ENCODE data around the gene LAMC1. TPM values are rescaled to one million over a fixed set of nuclear protein-coding genes. Genes with fewer than 3 reads are reported as not detected.
"Not testable (repeated sequence)": the region's sequence is repeated elsewhere in the genome, so short reads cannot be mapped to it uniquely, and the experiment has no call there.

Gene LAMC1
- total RNA-seq, 1 experiment from 2014 or later = 13.1 TPM

DNA sequence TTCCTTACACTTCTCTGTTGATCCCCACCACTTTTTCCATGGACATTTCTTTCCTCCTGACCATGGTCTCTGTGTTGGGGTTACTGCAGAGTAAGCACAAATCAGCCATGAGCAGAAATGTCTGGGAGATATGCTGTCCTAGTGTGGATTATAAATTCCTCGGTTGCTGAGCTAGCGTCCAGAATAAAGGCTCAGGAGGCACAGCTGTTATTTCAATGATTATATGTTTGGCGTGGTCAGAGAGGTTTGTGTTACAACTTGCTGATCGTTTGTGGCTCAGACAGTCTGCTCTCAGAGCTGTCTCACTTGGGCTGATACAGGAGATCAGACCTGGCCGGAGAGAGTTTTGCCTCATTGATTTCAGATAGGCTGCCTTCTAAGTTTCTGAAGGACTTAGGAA is 125.4 kb downstream of the LAMC1 start:
- DNase-seq (ENCODE audit: low spot score) = no peak

DNA sequence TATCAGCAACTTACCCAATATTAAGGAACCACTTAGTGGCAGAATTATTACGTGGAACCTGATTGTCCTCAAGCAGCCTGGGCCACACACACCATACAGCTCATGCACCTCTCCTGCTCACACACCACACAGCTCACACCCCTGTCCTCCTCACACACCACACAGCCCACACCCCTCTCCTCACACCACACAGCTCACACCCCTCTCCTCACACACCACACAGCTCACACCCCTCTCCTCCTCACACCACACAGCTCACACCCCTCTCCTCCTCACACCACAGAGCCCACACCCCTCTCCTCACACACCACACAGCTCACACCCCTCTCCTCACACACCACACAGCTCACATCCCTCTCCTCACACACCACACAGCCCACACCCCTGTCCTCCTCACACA is 126.1 kb downstream of the LAMC1 start:
- no peak for DNase-seq (ENCODE audit: low spot score)

DNA sequence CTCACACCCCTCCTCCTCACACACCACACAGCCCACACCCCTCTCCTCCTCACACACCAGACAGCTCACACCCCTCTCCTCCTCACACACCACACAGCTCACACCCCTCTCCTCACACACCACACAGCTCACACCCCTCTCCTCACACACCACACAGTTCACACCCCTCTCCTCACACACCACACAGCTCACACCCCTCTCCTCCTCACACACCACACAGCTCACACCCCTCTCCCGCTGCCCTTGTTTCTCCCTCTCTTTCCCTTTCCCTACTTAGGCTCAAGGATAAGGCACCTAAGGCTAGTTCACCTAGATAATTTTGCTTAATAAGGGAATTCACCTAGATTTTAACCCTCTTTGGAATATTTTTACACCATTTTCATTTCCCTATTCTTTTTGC is 126.8 kb downstream of the LAMC1 start:
- DNase-seq (ENCODE audit: low spot score) = not testable (repeated sequence)

DNA sequence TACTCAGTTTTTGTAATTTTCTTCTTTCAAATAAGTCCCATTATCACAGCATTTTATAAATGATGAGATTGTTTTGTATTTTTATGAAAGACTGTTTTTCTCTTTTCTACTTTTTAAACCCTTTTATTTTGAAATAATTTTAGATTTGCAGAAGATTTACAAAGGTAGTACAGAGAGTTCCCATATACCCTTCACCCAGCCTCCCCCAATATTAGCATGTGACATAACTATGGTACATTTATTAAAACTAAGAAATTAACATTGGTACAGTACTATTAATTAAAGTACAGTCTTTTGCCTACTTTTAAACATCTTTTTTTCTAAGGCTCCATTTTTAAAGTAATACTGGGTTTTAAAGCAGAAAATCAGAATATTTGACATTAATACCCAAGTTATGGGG is 127.2 kb downstream of the LAMC1 start:
- no peak for DNase-seq (ENCODE audit: low spot score)

DNA sequence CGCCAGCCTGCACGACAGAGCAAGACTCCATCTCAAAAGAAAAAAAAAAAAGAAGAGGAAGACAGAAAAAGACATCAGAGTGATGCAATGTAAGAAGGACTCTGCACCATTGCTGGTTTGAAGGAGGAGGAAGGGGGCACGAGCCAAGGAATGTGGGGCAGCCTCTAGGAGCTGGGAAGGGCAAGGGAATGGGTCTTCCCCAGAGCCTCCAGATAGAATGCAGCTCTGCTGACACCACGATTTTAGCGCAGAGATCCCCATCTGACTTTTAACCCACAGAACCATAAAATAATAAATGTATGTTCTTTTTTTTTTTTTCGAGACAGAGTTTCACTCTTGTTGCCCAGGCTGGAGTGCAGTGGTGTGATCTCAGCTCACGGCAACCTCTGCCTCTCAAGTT is 129.0 kb downstream of the LAMC1 start:
- no peak for DNase-seq (ENCODE audit: low spot score)

DNA sequence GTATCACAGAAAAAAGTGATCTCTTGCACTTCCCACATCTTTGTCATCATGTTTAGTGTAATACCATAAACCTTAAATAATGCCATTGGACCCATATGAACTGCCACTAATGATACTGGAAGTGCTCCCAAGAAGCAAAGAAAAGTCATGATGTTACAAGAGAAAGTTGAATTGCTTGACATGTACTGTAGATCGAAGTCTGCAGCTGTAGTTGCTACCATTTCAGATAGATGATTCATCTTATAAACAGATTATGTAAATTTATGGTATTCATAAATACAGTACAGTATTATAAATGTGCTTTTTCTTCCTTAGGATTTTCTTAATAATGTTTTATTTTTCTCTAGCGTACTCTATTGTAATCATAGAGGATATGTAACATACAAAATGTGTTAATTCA is 132.7 kb downstream of the LAMC1 start:
- DNase-seq (ENCODE audit: low spot score) = no peak

DNA sequence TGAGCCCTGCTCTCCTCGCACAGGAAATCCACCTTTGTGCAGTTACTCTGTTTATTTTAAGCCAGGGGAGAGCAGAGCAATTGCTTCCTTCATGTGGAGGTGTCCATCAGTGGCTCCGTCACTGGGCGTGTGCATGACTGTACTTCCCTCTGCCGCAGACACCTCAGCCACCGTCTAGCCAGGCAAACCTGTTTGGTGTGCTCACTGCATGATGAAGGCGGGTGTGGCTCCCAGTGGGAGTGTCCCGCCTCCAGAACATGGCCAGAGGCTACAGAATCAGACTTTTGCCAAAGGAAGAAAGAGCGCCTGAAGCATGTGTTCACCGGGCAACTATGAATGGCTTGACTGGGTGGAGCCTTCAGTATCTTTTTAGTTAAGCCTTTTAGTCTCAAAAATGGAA is 136.7 kb downstream of the LAMC1 start:
- peak; percentile 96 for DNase-seq (ENCODE audit: low spot score)

DNA sequence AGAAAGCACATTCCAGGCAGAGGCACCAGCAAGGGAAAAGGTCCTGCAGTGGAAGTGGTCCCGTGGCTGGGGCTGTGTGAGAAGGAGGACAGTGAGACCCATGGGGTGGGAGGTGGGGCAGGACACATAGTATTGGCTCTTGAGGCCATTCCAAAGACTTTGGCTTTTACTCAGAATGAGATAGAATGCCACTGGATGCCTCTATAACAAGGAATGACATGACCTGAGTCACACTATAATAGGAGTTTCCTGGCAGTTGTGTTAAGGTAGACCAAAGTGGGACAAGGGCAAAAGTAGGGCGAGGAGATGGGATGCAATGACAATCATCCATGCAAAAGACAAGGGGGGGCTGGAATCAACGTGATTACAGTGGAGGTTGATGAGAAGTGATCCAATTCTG is 138.2 kb downstream of the LAMC1 start:
- DNase-seq (ENCODE audit: low spot score) = no peak

DNA sequence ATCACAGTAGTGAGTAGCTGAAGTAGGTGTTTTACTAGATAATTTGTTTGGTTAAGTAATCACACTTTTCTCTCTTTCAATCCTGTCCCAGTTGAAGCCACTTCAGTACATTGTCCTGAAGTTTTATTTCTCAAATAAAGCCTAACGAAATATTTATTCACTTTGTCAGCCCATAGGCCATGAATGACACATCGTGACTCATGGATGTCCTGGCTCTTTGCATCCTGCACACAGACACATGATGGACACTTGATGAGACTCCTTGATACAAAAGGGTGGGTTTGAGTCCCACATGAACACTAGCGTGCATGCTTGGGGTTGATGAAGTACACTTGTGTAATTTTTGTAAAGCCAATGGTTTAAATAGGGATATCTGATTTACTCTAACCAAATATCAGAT is 140.1 kb downstream of the LAMC1 start:
- DNase-seq (ENCODE audit: low spot score) = peak; percentile 62

DNA sequence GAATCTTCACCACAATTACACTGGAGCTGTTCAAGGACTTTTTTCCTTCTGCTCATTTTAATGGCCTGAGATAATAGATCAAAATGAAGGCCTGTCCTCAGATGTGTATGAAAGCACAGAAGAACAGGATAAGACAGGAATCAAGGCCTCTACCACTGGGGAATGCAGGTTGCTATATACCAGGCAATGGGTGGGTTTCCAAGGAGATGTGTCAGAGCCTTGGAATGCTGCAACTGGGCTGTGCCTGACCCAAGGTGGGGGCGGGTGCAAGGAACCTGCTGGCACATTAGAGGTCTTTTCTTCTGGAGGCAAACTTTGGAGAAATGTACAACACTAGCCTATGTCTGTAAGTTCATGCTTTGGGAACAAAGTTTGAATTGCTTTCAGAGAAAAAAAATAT is 141.1 kb downstream of the LAMC1 start:
- DNase-seq (ENCODE audit: low spot score) = peak; percentile 89

DNA sequence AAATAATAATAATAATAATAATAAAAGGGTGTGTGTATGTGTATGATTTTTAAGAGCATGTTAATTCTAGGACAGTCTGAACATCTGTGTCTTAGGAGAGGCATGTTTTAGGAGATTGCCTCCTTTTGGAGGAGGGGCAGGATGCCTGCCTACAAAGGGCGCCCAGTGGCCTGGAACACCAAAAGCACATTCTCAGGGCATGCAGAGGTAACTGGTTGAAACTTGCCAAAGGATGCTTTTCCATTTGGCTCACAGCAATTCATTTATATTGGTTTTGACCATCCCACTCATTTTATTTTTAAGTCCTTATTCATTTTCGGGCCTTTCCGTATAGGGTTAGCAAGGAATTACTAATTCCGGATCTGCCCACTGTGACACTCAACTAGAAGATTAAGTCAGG is 141.7 kb downstream of the LAMC1 start:
- no peak for DNase-seq (ENCODE audit: low spot score)

DNA sequence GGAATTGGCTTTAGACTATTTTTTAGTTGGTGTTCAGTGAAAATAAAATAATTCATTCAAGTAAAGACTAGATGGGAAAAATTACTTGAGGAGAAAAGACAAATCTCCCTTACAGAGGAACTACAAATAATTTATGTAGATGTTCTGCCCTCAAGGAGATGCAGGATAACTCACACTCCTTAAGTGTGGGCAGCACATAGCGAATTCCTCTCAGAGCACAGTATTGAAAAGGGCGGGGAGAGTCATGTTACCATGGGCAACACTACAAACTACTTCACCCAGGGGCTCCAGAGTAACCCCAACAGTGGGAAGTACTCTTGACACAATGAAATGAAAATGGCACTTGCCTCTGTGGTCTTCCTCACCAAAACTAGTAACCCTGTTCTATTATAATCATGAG is 142.2 kb downstream of the LAMC1 start:
- peak; percentile 46 for DNase-seq (ENCODE audit: low spot score)

DNA sequence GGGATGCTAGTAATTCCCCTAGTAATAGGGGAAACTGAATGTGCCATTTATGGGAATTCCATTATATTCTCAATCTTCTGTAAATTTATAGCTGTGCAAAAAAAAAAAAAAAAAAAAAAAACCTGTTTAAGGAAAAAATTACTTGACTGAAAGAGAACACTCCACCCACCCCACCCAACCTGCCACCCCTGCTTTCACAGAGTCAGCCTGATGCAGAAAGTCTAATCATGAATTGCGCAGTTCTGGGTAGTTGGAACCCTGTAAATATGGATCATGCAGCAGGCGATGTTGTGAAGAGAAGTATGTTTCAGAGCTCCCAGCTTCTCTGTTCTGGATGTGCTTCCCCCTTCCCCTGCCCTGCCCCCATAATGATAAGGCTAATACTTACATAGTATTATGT is 143.2 kb downstream of the LAMC1 start:
- DNase-seq (ENCODE audit: low spot score) = no peak

DNA sequence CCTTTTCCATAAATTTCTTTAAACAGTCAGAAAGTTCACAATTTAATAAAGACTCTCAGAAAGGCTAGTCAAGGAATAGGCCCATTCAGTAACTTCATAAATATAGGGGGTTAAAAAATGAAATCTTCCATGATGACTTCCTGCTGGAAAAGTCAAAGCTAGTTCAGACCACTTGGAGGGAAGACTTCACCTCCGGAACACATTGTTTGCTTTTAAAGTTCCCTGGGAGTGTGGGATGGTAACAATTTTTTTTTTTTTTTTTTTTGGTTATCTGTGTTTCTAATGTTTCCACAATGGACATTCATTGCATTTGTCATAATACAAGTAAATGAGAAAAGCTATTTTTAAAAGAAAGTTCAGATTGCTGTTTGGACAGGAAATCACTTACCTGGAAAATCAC is 144.5 kb downstream of the LAMC1 start:
- DNase-seq (ENCODE audit: low spot score) = no peak

DNA sequence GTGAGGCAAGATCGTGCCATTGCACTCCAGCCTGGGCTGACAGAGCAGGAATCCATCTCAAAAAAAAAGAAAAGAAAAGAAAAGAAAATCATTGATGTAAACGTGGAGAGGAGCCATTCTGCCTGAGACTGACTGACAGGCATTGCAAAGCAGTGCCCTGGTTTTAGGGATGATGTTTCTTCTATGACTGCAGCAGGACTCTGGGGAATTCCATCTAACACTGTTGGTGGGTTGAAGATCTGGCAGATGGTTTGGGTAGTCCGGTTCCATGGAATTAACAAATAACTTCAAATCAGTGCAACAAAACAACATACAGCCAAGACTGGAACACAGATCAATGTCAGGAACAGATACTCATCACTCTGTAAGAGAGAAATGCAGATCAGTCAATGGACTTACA is 145.1 kb downstream of the LAMC1 start:
- DNase-seq (ENCODE audit: low spot score) = no peak

DNA sequence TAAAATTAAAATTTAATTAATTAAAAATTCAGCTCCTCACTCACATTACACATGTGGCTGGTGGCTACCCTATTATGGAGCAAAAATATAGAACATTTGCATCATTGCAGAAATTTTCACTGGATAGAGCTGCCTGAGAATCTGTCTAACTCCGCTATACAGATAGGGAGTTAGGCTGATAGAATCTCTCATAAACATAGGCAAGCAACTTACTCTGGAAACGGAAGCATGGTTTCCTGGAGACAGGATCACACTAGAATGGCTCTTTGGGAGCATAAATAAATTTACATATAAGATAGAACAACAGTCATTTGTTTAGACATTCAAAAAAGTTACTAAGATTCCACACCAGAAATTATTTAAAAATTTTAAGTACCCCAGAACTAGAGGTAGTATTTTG is 150.6 kb downstream of the LAMC1 start:
- no peak for DNase-seq (ENCODE audit: low spot score)

DNA sequence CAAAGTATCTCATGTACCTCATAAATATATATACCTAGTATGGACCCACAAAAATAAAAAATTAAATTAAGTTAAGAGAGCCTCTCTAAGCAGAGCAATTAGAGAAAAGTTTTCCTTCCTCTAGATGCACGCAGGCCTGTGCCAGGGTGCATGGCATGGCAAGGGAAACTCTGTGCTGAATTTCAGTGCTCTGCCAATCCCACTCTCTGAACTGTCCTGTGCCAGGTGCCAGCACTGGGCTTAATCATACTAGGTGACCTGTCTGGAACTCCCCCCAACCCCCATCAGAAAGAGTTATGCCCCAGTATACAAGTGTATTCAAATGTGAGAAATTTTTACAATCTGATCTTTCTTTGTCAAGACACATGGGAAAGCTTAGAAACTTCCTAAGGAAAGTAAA is 152.4 kb downstream of the LAMC1 start:
- DNase-seq (ENCODE audit: low spot score) = no peak

DNA sequence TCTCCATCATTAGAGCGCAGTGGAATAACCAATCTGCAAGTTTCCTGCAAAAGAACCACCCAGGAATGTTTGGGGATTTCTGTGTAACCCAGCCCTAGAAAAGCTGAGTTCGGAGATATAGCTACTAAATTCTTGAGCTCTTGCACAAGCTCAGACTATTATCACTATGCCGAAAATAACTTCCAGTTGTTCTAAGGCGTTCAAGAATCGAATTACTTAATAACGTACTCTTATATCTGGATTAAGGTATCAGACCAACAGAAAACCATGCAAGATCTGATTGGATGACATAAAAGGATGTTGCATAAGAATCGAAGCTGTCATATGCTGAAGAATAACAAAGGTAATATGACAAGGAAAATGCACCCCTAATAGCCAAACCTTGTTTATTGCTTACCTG is 155.3 kb downstream of the LAMC1 start:
- DNase-seq (ENCODE audit: low spot score) = no peak

DNA sequence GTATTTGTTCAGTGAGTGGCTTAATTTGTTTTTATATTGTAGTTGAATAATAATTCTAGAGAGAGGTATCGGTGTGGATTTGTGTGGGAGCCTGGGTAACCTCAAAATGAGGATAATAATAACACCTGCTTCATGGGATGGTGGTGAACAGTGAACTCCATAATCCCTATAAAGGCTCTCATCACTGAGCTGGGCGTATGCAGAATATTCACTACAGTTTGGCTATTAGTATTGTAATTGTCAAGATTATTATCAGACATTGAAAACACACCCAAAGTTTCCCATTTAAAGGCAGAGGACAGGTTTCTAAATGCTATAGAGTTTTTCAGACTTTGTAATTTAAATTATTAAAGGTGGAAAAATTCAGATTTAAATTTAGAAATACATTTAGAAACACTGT is 155.8 kb downstream of the LAMC1 start:
- DNase-seq (ENCODE audit: low spot score) = no peak

DNA sequence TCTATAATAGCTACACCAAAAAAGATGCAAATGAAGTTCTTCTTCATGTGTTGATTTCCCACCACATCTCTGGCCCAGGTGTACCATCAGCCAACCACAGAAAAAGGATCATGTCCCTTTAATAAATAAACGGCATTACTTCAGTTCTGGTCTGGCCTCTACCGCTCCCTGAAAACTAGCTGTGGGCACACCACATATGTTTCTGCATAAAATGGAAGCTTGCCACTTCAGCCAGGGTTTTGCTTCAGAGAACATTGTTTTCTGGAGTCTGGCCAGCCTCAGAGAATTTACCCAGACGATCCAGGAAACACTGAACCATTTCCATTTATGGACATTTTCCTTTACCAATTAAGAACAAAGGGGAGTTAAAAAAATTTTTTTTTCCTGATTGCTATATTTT is 157.0 kb downstream of the LAMC1 start:
- DNase-seq (ENCODE audit: low spot score) = no peak

DNA sequence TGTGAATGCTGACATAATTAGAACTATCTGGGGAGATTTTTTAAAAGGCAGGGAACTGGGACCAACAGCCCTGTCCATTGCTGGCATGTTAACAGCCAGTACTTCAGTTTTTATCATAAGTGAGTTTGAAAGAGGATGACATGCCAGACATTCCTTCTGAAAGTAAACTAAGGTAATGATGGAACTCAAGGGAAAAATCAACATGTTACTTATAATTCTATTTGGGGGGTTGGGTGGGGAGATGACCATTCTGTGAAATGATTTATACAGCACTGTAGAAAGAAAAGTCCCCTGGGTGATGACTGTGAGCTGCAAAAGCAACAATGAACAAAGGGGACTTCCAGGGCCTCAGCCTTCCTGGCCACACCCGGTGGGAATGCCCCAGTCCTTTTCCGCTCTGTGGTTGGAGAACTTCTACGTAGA is 157.4 kb downstream of the LAMC1 start:
- no peak for DNase-seq (ENCODE audit: low spot score)

DNA sequence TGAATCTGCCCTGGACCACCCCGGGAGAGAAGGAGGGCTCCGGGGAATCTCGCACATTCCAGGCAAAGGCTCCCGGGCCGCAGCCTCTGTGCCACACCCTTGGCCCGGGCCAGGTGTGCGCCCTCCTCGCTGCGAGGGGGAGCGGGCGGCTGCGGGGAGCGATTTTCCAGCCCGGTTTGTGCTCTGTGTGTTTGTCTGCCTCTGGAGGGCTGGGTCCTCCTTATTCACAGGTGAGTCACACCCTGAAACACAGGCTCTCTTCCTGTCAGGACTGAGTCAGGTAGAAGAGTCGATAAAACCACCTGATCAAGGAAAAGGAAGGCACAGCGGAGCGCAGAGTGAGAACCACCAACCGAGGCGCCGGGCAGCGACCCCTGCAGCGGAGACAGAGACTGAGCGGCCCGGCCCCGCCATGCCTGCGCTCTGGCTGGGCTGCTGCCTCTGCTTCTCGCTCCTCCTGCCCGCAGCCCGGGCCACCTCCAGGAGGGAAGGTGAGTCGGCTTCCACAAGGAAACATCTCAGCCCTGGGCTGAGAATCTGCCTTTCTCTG is 162.8 kb downstream of the LAMC1 start, which contains the start of gene LAMC2:
Gene LAMC2, plus strand, starts transcription at position 324 of the 550 bp plus-strand sequence. Its CDS starts 89 bp downstream, at position 413.
- DNase-seq (ENCODE audit: low spot score) = peak; percentile 92

DNA sequence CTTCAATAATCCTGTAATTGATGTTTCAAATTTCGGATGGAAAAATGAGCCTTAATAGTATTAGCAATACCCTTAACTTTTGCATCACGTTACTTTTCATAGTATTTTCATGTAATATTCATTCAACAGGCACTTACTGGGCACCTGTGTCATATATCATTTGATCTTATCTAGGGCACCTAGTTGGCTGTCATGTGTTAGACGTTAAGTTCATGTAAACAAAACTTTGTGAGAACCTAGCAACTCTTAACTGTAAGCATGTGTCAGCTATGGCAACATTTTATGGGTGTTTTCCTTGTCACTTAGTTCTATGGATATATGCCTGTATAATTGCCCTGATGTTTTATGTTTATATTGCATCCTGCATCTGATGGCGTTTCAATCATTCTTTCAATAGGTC is 163.6 kb downstream of the LAMC1 start:
- peak; percentile 55 for DNase-seq (ENCODE audit: low spot score)

DNA sequence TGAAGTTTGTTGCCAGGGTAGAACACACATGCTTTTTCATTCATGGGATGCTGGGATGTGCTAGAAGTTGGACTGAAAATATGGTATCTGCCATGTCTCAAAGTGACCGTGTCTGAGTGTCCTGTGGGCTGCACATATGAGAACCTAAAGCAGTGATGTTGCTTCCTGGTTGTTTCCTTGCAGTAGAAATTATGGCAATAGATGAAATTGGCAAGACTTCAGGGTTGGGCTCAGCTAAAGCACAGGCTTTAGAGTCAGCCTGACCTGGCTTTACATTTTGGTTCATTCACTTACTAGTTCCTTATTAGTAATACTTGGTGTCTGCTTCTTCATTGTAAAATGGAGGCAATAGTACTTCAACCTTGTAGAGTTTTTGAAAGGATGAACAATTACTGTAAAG is 165.0 kb downstream of the LAMC1 start:
- no peak for DNase-seq (ENCODE audit: low spot score)
